H1 (cell line): ENCODE results near the gene TSHZ2. TPM values are rescaled to one million over a fixed set of nuclear protein-coding genes. Genes with fewer than 3 reads are reported as not detected.

Experiments used
- CBX8 ChIP-seq: fragments of 300-800, 300-1000 bp; sonication (generic); IDR thresholded peaks from 2 replicates; pipeline ENCODE4 v1.7.1; 2016; ENCODE audit warnings: low read depth, low read length, borderline replicate concordance
- GTF2F1 ChIP-seq: IDR thresholded peaks from 2 replicates; pipeline ENCODE4 v1.6.1; 2012; ENCODE audit warnings: low read depth, low read length, improper control_type of control experiment, borderline replicate concordance
- HDAC2 ChIP-seq, 2 experiments: fragments of 300-600 bp in 1 of 2; sonication (generic) in 1 of 2; IDR thresholded peaks; 2 replicates each; pipeline ENCODE4 v1.6.1; 2011 to 2012; ENCODE audit warnings: low read depth in 2 of 2, low read length in 2 of 2, mild to moderate bottlenecking in 2 of 2, moderate library complexity in 2 of 2, borderline replicate concordance in 1 of 2, inconsistent platforms in 1 of 2
- POLR2AphosphoS5 ChIP-seq: IDR thresholded peaks from 2 replicates; pipeline ENCODE4 v1.6.1; 2011; ENCODE audit warnings: low read depth, low read length
- SRF ChIP-seq: IDR thresholded peaks from 2 replicates; pipeline ENCODE4 v1.6.1; 2011; ENCODE audit warnings: mild to moderate bottlenecking, low read depth, low read length, moderate library complexity
- TAF7 ChIP-seq: optimal IDR thresholded peaks from 2 replicates; pipeline ENCODE3; 2011; ENCODE audit warnings: low read depth, mild to moderate bottlenecking, inconsistent platforms, low read length, moderate library complexity, borderline replicate concordance
- polyA plus RNA-seq, 7 experiments: library from polyadenylated mRNA; depleted of rRNA in 3 of 7; stranded (reverse) in 5 of 7; unstranded in 2 of 7; fragments of >200 nt in 5 of 7; fragments of 200-250 nt in 2 of 7; gene quantifications; 1 replicate in 5 of 7; 2 replicates in 1 of 7; 4 replicates in 1 of 7; pipeline versions ENCODE4 v1.2.1 to v1.2.3, GENCODE V29; 2011 to 2013; ENCODE audit warnings: missing spikeins in 2 of 7, mixed read lengths in 2 of 7
- total RNA-seq: library from RNA; stranded (reverse); fragmentation: NEBNext Ultra II Directional; extraction: Animal tissue kit (Norgen Biotek cat#: 25700); gene quantifications from 2 replicates; pipeline ENCODE4 v1.2.1, GENCODE V29; 2021

The TSHZ2 gene
- total and polyA plus RNA-seq, 2 of the 8 experiments (the other 6 are each of a cell fraction or from before 2014, with no cell fraction given): 0.14 to 0.30 TPM

DNA sequence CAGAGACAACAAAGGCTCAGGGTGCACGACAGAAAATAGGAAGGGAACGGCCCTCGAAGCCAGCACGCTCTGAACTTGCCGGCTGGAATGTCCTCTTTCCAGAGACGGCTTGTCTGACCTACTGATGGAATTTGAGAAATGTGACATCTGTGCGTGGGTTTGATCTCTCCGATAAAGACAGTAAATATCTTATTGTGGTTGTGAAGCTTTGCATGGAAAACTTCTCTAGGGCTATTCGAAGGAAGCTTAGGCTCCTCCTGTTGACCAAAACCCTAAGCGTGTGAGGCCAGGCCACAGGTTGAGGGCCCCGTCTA, 374.1 kb downstream of the TSHZ2 start (continued):
- TF ChIP-seq HDAC2 (IDR thresholded peaks at IDR 0.05; ENCODE audit: borderline replicate concordance in 1 of 2, low read depth in 2 of 2, low read length in 2 of 2) (no peak), GTF2F1 (no peak), SRF (no peak), TAF7 (no peak), CBX8 (no peak), POLR2AphosphoS5 (no peak)
- TF ChIP-seq, all 59 proteins: peak for 0
